GM12892 (cell line): ENCODE results near the gene SEC14L3.

Experiments used
- POLR2A ChIP-seq: IDR thresholded peaks from 2 replicates; pipeline ENCODE4 v1.6.1; 2011; ENCODE audit warnings: low read depth, low read length, control low read depth
- POLR2AphosphoS5 ChIP-seq: IDR thresholded peaks from 2 replicates; pipeline ENCODE4 v1.6.1; 2011; ENCODE audit warnings: low read depth, low read length, control low read depth
- TAF1 ChIP-seq: IDR thresholded peaks from 2 replicates; pipeline ENCODE4 v1.6.1; 2011; ENCODE audit warnings: low read depth, mild to moderate bottlenecking, control low read depth, low read length, borderline replicate concordance

- TF ChIP-seq POLR2AphosphoS5 (no peak), POLR2A (no peak), TAF1 (no peak)
Measured at GRCh38 chr22:30438559-30438958, 33.3 kb downstream of the SEC14L3 start.
